Neuronal stem cell (in vitro differentiated cells): Measurements from ENCODE around the gene PACRG.

Experiments used
- DNase-seq: peaks from one replicate; pipeline ENCODE4 v3.0.0-alpha.2; 2013; ENCODE audit warnings: low spot score
- H2AFZ ChIP-seq: one replicate; pipeline ENCODE4 v1.6.1; 2013; ENCODE audit warnings: mild to moderate bottlenecking, low read length, inconsistent platforms
- H2AK5ac ChIP-seq: 2 replicates; pipeline ENCODE4 v1.6.1; 2013; ENCODE audit warnings: low read depth, mild to moderate bottlenecking, inconsistent platforms, low read length, moderate library complexity, mixed read lengths
- H2BK120ac ChIP-seq: 2 replicates; pipeline ENCODE4 v1.6.1; 2013; ENCODE audit warnings: low read depth, mild to moderate bottlenecking, inconsistent platforms, low read length, moderate library complexity, mixed read lengths
- H2BK12ac ChIP-seq: one replicate; pipeline ENCODE4 v1.6.1; 2013; ENCODE audit warnings: low read length, inconsistent platforms
- H2BK15ac ChIP-seq: 2 replicates; pipeline ENCODE4 v1.6.1; 2013; ENCODE audit warnings: mild to moderate bottlenecking, low read length, inconsistent platforms, mixed read lengths
- H2BK5ac ChIP-seq: one replicate; pipeline ENCODE4 v1.6.1; 2013; ENCODE audit warnings: inconsistent platforms, mild to moderate bottlenecking, low read length, moderate library complexity
- H3K14ac ChIP-seq: one replicate; pipeline ENCODE4 v1.6.1; 2013; ENCODE audit warnings: low read length, inconsistent platforms
- H3K18ac ChIP-seq: 2 replicates; pipeline ENCODE4 v1.6.1; 2013; ENCODE audit warnings: low read length, inconsistent platforms
- H3K23ac ChIP-seq: 2 replicates; pipeline ENCODE4 v1.6.1; 2013; ENCODE audit warnings: low read depth, mild to moderate bottlenecking, mixed read lengths, low read length, inconsistent platforms; ENCODE audit not compliant: poor library complexity
- H3K27ac ChIP-seq: replicated peaks from 3 replicates; pipeline ENCODE4 v1.5.1; 2013; ENCODE audit warnings: low read length, inconsistent platforms
- H3K27me3 ChIP-seq, 3 experiments: 2 replicates each; pipeline ENCODE4 v1.6.1; 2013; ENCODE audit warnings: low read length in 3 of 3, mild to moderate bottlenecking in 2 of 3, inconsistent platforms in 1 of 3, low read depth in 1 of 3, mixed read lengths in 1 of 3, moderate library complexity in 1 of 3; ENCODE audit not compliant: control insufficient read depth in 3 of 3, insufficient read depth in 3 of 3
- H3K36me3 ChIP-seq, 2 donors: replicated peaks in 1 of 2; 2 replicates each; pipeline ENCODE4 v1.6.1; 2013; ENCODE audit warnings: low read length in 2 of 2; ENCODE audit not compliant: control insufficient read depth in 2 of 2, insufficient read depth in 2 of 2
- H3K4ac ChIP-seq: 2 replicates; pipeline ENCODE4 v1.6.1; 2013; ENCODE audit warnings: inconsistent platforms, mild to moderate bottlenecking, low read length, moderate library complexity
- H3K4me1 ChIP-seq, 2 donors: 1 replicate in 1 of 2; 2 replicates in 1 of 2; pipeline ENCODE4 v1.6.1; 2013; ENCODE audit warnings: low read length in 2 of 2, low read depth in 1 of 2; ENCODE audit not compliant: control insufficient read depth in 2 of 2, insufficient read depth in 1 of 2
- H3K4me2 ChIP-seq: one replicate; pipeline ENCODE4 v1.6.1; 2013; ENCODE audit warnings: mild to moderate bottlenecking, low read length, inconsistent platforms; ENCODE audit not compliant: insufficient read depth, poor library complexity, severe bottlenecking
- H3K4me3 ChIP-seq, 2 donors: 2 replicates each; pipeline ENCODE4 v1.5.1; 2013; ENCODE audit warnings: low read length in 2 of 2, mild to moderate bottlenecking in 2 of 2, inconsistent platforms in 1 of 2, moderate library complexity in 1 of 2
- H3K79me1 ChIP-seq: one replicate; pipeline ENCODE4 v1.6.1; 2013; ENCODE audit warnings: low read depth, mild to moderate bottlenecking, inconsistent platforms, low read length, moderate library complexity
- H3K9ac ChIP-seq: one replicate; pipeline ENCODE4 v1.6.1; 2013; ENCODE audit warnings: mild to moderate bottlenecking, low read depth, low read length, inconsistent platforms; ENCODE audit not compliant: poor library complexity
- H3K9me3 ChIP-seq, 2 donors: replicated peaks in 1 of 2; 2 replicates each; pipeline versions ENCODE3 to v1.6.1; 2013; ENCODE audit warnings: low read length in 2 of 2, mild to moderate bottlenecking in 2 of 2, inconsistent platforms in 1 of 2, low read depth in 1 of 2, mixed read lengths in 1 of 2, moderate library complexity in 1 of 2; ENCODE audit not compliant: control insufficient read depth in 2 of 2, insufficient read depth in 1 of 2
- H4K8ac ChIP-seq: one replicate; pipeline ENCODE4 v1.6.1; 2013; ENCODE audit warnings: low read depth, mild to moderate bottlenecking, inconsistent platforms, low read length, moderate library complexity
- H4K91ac ChIP-seq: one replicate; pipeline ENCODE4 v1.6.1; 2013; ENCODE audit warnings: low read length, low read depth, mild to moderate bottlenecking, inconsistent platforms; ENCODE audit not compliant: poor library complexity
- WGBS, 2 donors: extraction: QIAGEN DNeasy Blood & Tissue Kit; methylation state at CpG; one replicate each; pipeline ENCODE4 v1.1.7; 2013; ENCODE audit warnings: missing lambda C conversion rate in 2 of 2, mixed read lengths in 1 of 2; ENCODE audit not compliant: insufficient read length in 2 of 2, insufficient replicate concordance in 1 of 2; ENCODE audit errors: extremely low coverage in 2 of 2; 5-methylcytosine and 5-hydroxymethylcytosine counted together

Gene PACRG

DNA sequence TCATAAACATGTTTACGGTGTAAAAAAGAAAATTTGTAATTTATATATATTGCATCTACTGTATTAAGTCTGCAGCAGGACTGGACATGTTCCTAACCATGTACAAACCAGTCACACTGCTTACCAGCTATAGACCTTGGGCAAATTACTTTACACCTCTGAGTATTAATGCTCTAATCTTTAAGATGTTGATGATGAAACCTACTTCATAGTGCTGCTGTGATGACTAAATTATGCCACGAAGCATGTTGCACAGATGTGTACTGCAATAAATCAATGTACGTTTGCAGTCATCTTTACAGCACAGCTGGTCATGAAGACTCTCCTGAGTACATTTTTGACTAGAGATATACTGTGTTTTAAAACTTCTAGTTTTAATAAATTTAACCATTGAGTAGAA lies 42.8 kb upstream of the PACRG start:
- Histone ChIP-seq H3K4me2 (no peak overlapping the region), H3K18ac (no peak overlapping the region), H2AK5ac (no peak overlapping the region), H3K4me3 (no peak overlapping the region), H3K23ac (no peak overlapping the region), H3K9ac (no peak overlapping the region), H3K79me1 (no peaks in the 10 kb centered on the region), H2BK12ac (no peak overlapping the region), H3K4me1 (peaks cover 0 to 10% of the 10 kb centered on the region in 2 donors), H2BK5ac (no peak overlapping the region), H2BK15ac (no peak overlapping the region), H2AFZ (no peak overlapping the region), H3K14ac (no peak overlapping the region), H4K91ac (no peak overlapping the region), H3K9me3 (peaks cover 0 to 2% of the 10 kb centered on the region in 2 donors), H3K27me3 (no peaks in the 10 kb centered on the region), H3K27ac (no peak overlapping the region), H3K4ac (no peak overlapping the region), H4K8ac (no peak overlapping the region), H2BK120ac (no peak overlapping the region), H3K36me3 (no peaks in the 10 kb centered on the region)
- no peak for DNase-seq
- no CpG with 5 or more reads among the region's 3 CpGs for WGBS, 2 donors

DNA sequence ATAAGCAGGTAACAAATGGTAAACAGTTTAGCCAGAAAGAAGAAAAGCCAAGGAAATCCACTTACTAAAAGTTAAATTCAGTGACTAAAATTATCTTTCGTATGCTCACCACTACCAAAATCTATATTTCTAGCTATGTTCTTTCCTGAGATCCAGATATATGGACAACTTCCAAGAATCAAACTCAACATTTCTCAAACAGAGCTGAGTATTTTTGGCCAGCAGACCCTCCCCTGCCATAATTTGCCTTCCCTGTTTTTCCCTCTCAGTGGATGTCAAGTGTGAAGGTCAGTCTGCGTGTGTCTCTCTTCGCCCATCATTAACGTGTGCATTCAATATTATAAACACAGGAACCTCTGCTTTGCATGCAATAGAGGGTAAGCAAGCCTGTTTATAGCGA lies 42.2 kb upstream of the PACRG start:
- Histone ChIP-seq H4K91ac (no peak overlapping the region), H4K8ac (no peak overlapping the region), H2BK15ac (no peak overlapping the region), H3K9ac (no peak overlapping the region), H2AFZ (no peak overlapping the region), H3K4me2 (no peak overlapping the region), H3K36me3 (no peaks in the 10 kb centered on the region), H3K9me3 (peaks cover 0 to 2% of the 10 kb centered on the region in 2 donors), H3K4ac (no peak overlapping the region), H3K27me3 (no peaks in the 10 kb centered on the region), H2BK120ac (no peak overlapping the region), H3K79me1 (no peaks in the 10 kb centered on the region), H2BK5ac (no peak overlapping the region), H3K23ac (no peak overlapping the region), H3K18ac (no peak overlapping the region), H3K4me3 (no peak overlapping the region), H3K14ac (no peak overlapping the region), H2BK12ac (no peak overlapping the region), H2AK5ac (no peak overlapping the region), H3K4me1 (peaks cover 0 to 10% of the 10 kb centered on the region in 2 donors), H3K27ac (no peak overlapping the region)
- WGBS, 2 donors = no CpG with 5 or more reads among the region's 5 CpGs
- no peak for DNase-seq

DNA sequence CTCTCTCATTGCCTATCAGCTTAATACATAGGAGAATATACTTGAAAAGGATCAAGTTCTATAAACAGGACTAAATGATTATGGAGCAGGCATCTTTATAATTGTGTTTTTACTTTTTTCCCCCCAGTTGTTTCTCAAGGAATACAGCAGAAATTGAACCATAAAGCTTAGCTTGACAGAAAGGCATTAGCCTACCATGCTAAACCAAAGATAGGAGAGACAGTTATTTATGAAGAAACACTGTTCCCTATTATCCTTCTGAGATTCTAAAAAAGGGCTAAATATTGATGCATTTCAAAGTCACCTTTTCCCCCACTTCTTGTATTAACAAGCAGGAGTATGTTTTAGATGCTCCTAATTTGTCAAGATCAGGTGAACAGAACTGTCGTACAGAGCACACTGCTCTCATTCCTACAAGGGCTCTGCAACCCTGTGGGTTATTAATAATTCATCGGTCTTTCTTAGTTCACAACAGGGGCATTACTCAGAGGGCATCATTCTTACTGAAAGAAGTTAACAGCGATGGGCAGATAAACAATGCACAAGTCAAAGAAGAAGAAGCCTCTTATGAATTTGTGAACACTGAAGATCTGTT lies 38.9 kb upstream of the PACRG start:
- H3K4me1 ChIP-seq = peaks cover 0 to 11% of the 10 kb centered on the region in 2 donors
- H2BK120ac ChIP-seq = no peak overlapping the region
- H3K36me3 ChIP-seq = no peaks in the 10 kb centered on the region
- H3K9ac ChIP-seq = no peak overlapping the region
- H4K8ac ChIP-seq = no peak overlapping the region
- no peak overlapping the region for H2BK5ac ChIP-seq
- no peak overlapping the region for H4K91ac ChIP-seq
- no peak overlapping the region for H2BK15ac ChIP-seq
- H3K4ac ChIP-seq = no peak overlapping the region
- WGBS, 2 donors = no CpG with 5 or more reads among the region's 3 CpGs
- no peak overlapping the region for H3K4me2 ChIP-seq
- no peak overlapping the region for H2AK5ac ChIP-seq
- DNase-seq = no peak
- H3K9me3 ChIP-seq = peaks cover 0 to 2% of the 10 kb centered on the region in 2 donors
- H3K27ac ChIP-seq = no peak overlapping the region
- peak overlapping the region; percentile 21 for H2AFZ ChIP-seq
- H3K4me3 ChIP-seq = no peak overlapping the region
- no peak overlapping the region for H2BK12ac ChIP-seq
- H3K18ac ChIP-seq = no peak overlapping the region
- no peaks in the 10 kb centered on the region for H3K27me3 ChIP-seq
- H3K14ac ChIP-seq = no peak overlapping the region
- no peak overlapping the region for H3K23ac ChIP-seq
- no peaks in the 10 kb centered on the region for H3K79me1 ChIP-seq

DNA sequence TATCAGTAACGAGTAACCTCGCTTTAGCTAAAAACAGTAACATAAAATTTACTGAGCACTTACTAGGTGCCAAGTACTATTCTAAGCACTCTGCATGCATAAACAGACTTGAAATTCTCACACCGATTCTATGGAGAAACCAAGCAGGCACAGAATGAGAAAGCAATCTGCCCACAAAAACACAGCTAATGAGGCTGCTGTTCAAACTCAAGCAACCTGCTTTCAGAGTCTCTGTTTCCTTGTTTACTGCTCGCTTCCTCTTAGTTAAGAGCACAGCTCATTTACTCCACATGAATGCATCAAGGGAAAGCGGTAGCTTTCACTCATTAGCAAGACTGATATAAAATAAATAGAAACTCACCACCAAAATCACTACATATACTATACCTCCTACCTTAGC lies 37.6 kb upstream of the PACRG start:
- Histone ChIP-seq H3K14ac (no peak overlapping the region), H2AK5ac (no peak overlapping the region), H4K8ac (no peak overlapping the region), H3K36me3 (no peaks in the 10 kb centered on the region), H2BK5ac (no peak overlapping the region), H3K23ac (no peak overlapping the region), H3K9ac (no peak overlapping the region), H2BK15ac (no peak overlapping the region), H3K27ac (no peak overlapping the region), H2AFZ (no peak overlapping the region), H3K27me3 (no peaks in the 10 kb centered on the region), H3K18ac (no peak overlapping the region), H3K4ac (no peak overlapping the region), H3K79me1 (no peaks in the 10 kb centered on the region), H2BK12ac (no peak overlapping the region), H3K4me1 (peaks cover 0 to 9% of the 10 kb centered on the region in 2 donors), H3K4me2 (no peak overlapping the region), H3K4me3 (no peak overlapping the region), H4K91ac (no peak overlapping the region), H2BK120ac (no peak overlapping the region), H3K9me3 (peaks cover 0 to 2% of the 10 kb centered on the region in 2 donors)
- WGBS, 2 donors = no CpG with 5 or more reads among the region's 5 CpGs
- DNase-seq = no peak
